HG03342 (cell line): ENCODE data around the gene TBX6.
"Not testable (repeated sequence)": the region's sequence is repeated elsewhere in the genome, so short reads cannot be mapped to it uniquely, and the experiment has no call there.

Source experiments
- ATAC-seq: cut with Tn5 transposase; IDR thresholded peaks from one replicate; pipeline ENCODE4 v1.9.1; 2021; ENCODE audit warnings: mild to moderate bottlenecking, moderate library complexity; ENCODE audit not compliant: unreplicated experiment

TBX6 gene

GRCh38 chr16:30091474-30092372 is at the start of gene TBX6:
TSS of gene TBX6 (minus strand) at chr16:30091924. CDS start at chr16:30091193, 731 bp downstream.
- peak; percentile 68 for ATAC-seq

- ATAC-seq = no peak
These were observed 48.1 kb upstream of the TBX6 start for GRCh38 chr16:30139583-30140481.

GRCh38 chr16:30137897-30138296 is 46.2 kb upstream of the TBX6 start:
- no peak for ATAC-seq

- no peak for ATAC-seq
These were observed 45.4 kb upstream of the TBX6 start for GRCh38 chr16:30136971-30137605.

- no peak for ATAC-seq
These were observed 40.9 kb upstream of the TBX6 start for GRCh38 chr16:30132591-30132990.

GRCh38 chr16:30131869-30132475 is 40.2 kb upstream of the TBX6 start:
- no peak for ATAC-seq

- no peak for ATAC-seq
These were observed 36.3 kb upstream of the TBX6 start for GRCh38 chr16:30127993-30128392.

- ATAC-seq = not testable (repeated sequence)
These were observed 34.0 kb upstream of the TBX6 start for GRCh38 chr16:30125690-30126089.

GRCh38 chr16:30124985-30125379 is 33.3 kb upstream of the TBX6 start:
- no peak for ATAC-seq

GRCh38 chr16:30122604-30123160 is 31.0 kb upstream of the TBX6 start:
- ATAC-seq = no peak

GRCh38 chr16:30121741-30122571 is 30.2 kb upstream of the TBX6 start:
- no peak for ATAC-seq

GRCh38 chr16:30120340-30121105 is 28.8 kb upstream of the TBX6 start:
- no peak for ATAC-seq

- ATAC-seq = no peak
These were observed 27.7 kb upstream of the TBX6 start for GRCh38 chr16:30119428-30119827.

GRCh38 chr16:30117768-30118167 is 26.0 kb upstream of the TBX6 start:
- ATAC-seq = no peak

- no peak for ATAC-seq
These were observed 24.8 kb upstream of the TBX6 start for GRCh38 chr16:30116291-30117207.

- ATAC-seq = no peak
These were observed 23.5 kb upstream of the TBX6 start for GRCh38 chr16:30115238-30115637.

- ATAC-seq = not testable (repeated sequence)
These were observed 23.1 kb upstream of the TBX6 start for GRCh38 chr16:30114833-30115232.

- ATAC-seq = no peak
These were observed 22.7 kb upstream of the TBX6 start for GRCh38 chr16:30114411-30114810.
